SK-N-SH (cell line): Measurements from ENCODE around the gene RBM19. TPM values are rescaled to one million over a fixed set of nuclear protein-coding genes. Genes with fewer than 3 reads are reported as not detected.

ENCODE experiments used
- CTCF ChIA-PET: fragments of 300-600, 350-600 bp; formaldehyde crosslinking; extraction: SDS; loops from one replicate; lab custom pipeline; 2021; lab: Yijun Ruan, JAX
- POLR2A ChIA-PET: fragments of 350-600 bp; sonication (Branson Sonifier 250); formaldehyde crosslinking; extraction: SDS; loops from one replicate; lab custom pipeline; 2020; ENCODE audit warnings: antibody characterized with exemption, inconsistent platforms; lab: Yijun Ruan, JAX
- DNase-seq: peaks from one replicate; pipeline ENCODE4 v3.0.0; 2012
- H2AFZ ChIP-seq: fragments of 200-600 bp; sonication (generic); 2 replicates; pipeline ENCODE4 v1.8.1; 2016; ENCODE audit warnings: antibody characterized with exemption, mild to moderate bottlenecking, low read depth
- H3F3A ChIP-seq: fragments of 200-600 bp; sonication (generic); replicated peaks from 2 replicates; pipeline ENCODE3; 2016; ENCODE audit warnings: antibody characterized with exemption, mild to moderate bottlenecking; ENCODE audit not compliant: insufficient read depth
- H3K27ac ChIP-seq, 2 experiments: fragments of 200-500 bp in 1 of 2; fragments of 200-600 bp in 1 of 2; sonication (Bioruptor generic) in 1 of 2; sonication (generic), shearing (Covaris generic) in 1 of 2; 2 replicates each; pipeline versions ENCODE4 v1.5.1 to v1.6.1; 2014 to 2016; ENCODE audit warnings: low read depth in 2 of 2, inconsistent platforms in 1 of 2, low read length in 1 of 2, mild to moderate bottlenecking in 1 of 2, mixed read lengths in 1 of 2
- H3K27me3 ChIP-seq: fragments of 200-600 bp; sonication (generic), shearing (Covaris generic); 2 replicates; pipeline ENCODE4 v1.6.1; 2016; ENCODE audit warnings: mixed run types; ENCODE audit not compliant: insufficient read depth
- H3K36me3 ChIP-seq, 2 experiments: fragments of 200-500 bp in 1 of 2; fragments of 200-600 bp in 1 of 2; sonication (Bioruptor generic) in 1 of 2; sonication (generic) in 1 of 2; replicated peaks in 1 of 2; 2 replicates each; pipeline versions ENCODE3 to v1.5.1; 2014 to 2016; ENCODE audit warnings: low read length in 1 of 2, mild to moderate bottlenecking in 1 of 2; ENCODE audit not compliant: insufficient read depth in 2 of 2, control insufficient read depth in 1 of 2
- H3K4me1 ChIP-seq, 2 experiments: fragments of 200-500 bp in 1 of 2; fragments of 200-600 bp in 1 of 2; sonication (Bioruptor generic) in 1 of 2; sonication (generic), shearing (Covaris generic) in 1 of 2; 2 replicates each; pipeline versions ENCODE4 v1.5.1 to v1.6.1; 2014 to 2016; ENCODE audit warnings: low read depth in 1 of 2, low read length in 1 of 2, mixed run types in 1 of 2; ENCODE audit not compliant: insufficient read depth in 2 of 2, control insufficient read depth in 1 of 2
- H3K4me2 ChIP-seq: fragments of 200-600 bp; sonication (generic), shearing (Covaris generic); 2 replicates; pipeline ENCODE4 v1.6.1; 2017; ENCODE audit warnings: mixed run types
- H3K4me3 ChIP-seq, 2 experiments: fragments of 200-500 bp in 1 of 2; fragments of 200-600 bp in 1 of 2; sonication (Bioruptor generic) in 1 of 2; sonication (generic), shearing (Covaris generic) in 1 of 2; 2 replicates each; pipeline versions ENCODE4 v1.5.1 to v1.8.1; 2014 to 2016; ENCODE audit warnings: low read depth in 2 of 2, inconsistent platforms in 1 of 2, low read length in 1 of 2, mild to moderate bottlenecking in 1 of 2, mixed read lengths in 1 of 2, moderate library complexity in 1 of 2
- H3K79me2 ChIP-seq: fragments of 200-600 bp; sonication (generic); 2 replicates; pipeline ENCODE4 v1.8.1; 2017; ENCODE audit warnings: mild to moderate bottlenecking; ENCODE audit not compliant: insufficient read depth
- H3K9ac ChIP-seq: fragments of 200-600 bp; sonication (generic); 2 replicates; pipeline ENCODE4 v1.6.1; 2017; ENCODE audit warnings: mixed run types
- H3K9me2 ChIP-seq: fragments of 200-600 bp; sonication (generic); 2 replicates; pipeline ENCODE4 v1.6.1; 2017; ENCODE audit warnings: mixed run types
- H3K9me3 ChIP-seq: fragments of 200-600 bp; sonication (generic); 2 replicates; pipeline ENCODE4 v1.6.1; 2017; ENCODE audit warnings: mixed run types, mild to moderate bottlenecking, moderate library complexity
- H4K20me1 ChIP-seq: fragments of 200-600 bp; sonication (generic); 2 replicates; pipeline ENCODE4 v1.6.1; 2017; ENCODE audit warnings: mild to moderate bottlenecking, mixed run types; ENCODE audit not compliant: insufficient read depth
- ELF1 ChIP-seq: IDR thresholded peaks from 2 replicates; pipeline ENCODE4 v1.4.0; 2012
- EP300 ChIP-seq, 2 experiments: IDR thresholded peaks; 2 replicates each; pipeline versions ENCODE4 v1.4.0 to v1.6.1; 2012; ENCODE audit warnings: borderline replicate concordance in 1 of 2, low read depth in 1 of 2, low read length in 1 of 2
- EZH2phosphoT487 ChIP-seq: fragments of 200-600 bp; sonication (generic); IDR thresholded peaks from 2 replicates; pipeline ENCODE4 v1.6.1; 2017; ENCODE audit warnings: low read depth, mixed run types, mild to moderate bottlenecking, antibody characterized with exemption, moderate library complexity, borderline replicate concordance
- FOSL2 ChIP-seq: IDR thresholded peaks from 2 replicates; pipeline ENCODE4 v1.4.0; 2012; ENCODE audit warnings: low read depth, mild to moderate bottlenecking, moderate library complexity, borderline replicate concordance
- FOXM1 ChIP-seq: IDR thresholded peaks from 2 replicates; pipeline ENCODE4 v1.4.0; 2012; ENCODE audit warnings: low read depth, mild to moderate bottlenecking
- GABPA ChIP-seq: IDR thresholded peaks from 2 replicates; pipeline ENCODE4 v1.4.0; 2012; ENCODE audit warnings: low read depth, mild to moderate bottlenecking
- GATA2 ChIP-seq: sonication (generic); formaldehyde crosslinking; IDR thresholded peaks from 2 replicates; pipeline ENCODE4 v1.5.0; 2020; ENCODE audit warnings: mild to moderate bottlenecking, missing genetic modification reagents
- MEF2A ChIP-seq: IDR thresholded peaks from 2 replicates; pipeline ENCODE4 v1.4.0; 2012; ENCODE audit warnings: low read depth, borderline replicate concordance
- MXI1 ChIP-seq: IDR thresholded peaks from 2 replicates; pipeline ENCODE4 v1.6.1; 2012; ENCODE audit warnings: mild to moderate bottlenecking, low read depth, low read length, improper control_type of control experiment
- NFIC ChIP-seq: IDR thresholded peaks from 2 replicates; pipeline ENCODE4 v1.4.0; 2012; ENCODE audit warnings: borderline replicate concordance
- RAD21 ChIP-seq: IDR thresholded peaks from 2 replicates; pipeline ENCODE4 v1.6.1; 2012; ENCODE audit warnings: mild to moderate bottlenecking, low read length
- RCOR1 ChIP-seq: fragments of 150-350 bp; IDR thresholded peaks from 2 replicates; pipeline ENCODE4 v1.6.1; 2017; ENCODE audit warnings: antibody characterized with exemption, low read length
- TCF12 ChIP-seq: IDR thresholded peaks from 2 replicates; pipeline ENCODE4 v1.4.0; 2012
- TEAD4 ChIP-seq: IDR thresholded peaks from 2 replicates; pipeline ENCODE4 v1.4.0; 2012; ENCODE audit warnings: mild to moderate bottlenecking, borderline replicate concordance; ENCODE audit not compliant: insufficient read depth
- WGBS: methylation state at CpG from one replicate; pipeline ENCODE4 v1.1.6; 2017; ENCODE audit warnings: low lambda C conversion rate; 5-methylcytosine and 5-hydroxymethylcytosine counted together
- polyA plus RNA-seq, 3 experiments: library from polyadenylated mRNA; depleted of rRNA; stranded (reverse); fragments of >200 nt; gene quantifications; 2 replicates each; pipeline ENCODE4 v1.2.3, GENCODE V29; 2012
- TF ChIP-seq, protein P1 (sequence below): fragments of 150-350 bp; IDR thresholded peaks from 2 replicates; pipeline ENCODE4 v1.6.1; 2017; ENCODE audit warnings: antibody characterized with exemption, low read length, low read depth, borderline replicate concordance
- TF ChIP-seq, protein P2 (sequence below): IDR thresholded peaks from 2 replicates; pipeline ENCODE4 v1.4.0; 2012; ENCODE audit warnings: low read depth, borderline replicate concordance
- TF ChIP-seq, protein P3 (sequence below): IDR thresholded peaks from 2 replicates; pipeline ENCODE4 v1.4.0; 2012; ENCODE audit warnings: low read depth, borderline replicate concordance

RBM19 gene
- polyA plus RNA-seq, 1 of the 3 experiments (the other 2 are of a cell fraction), result 16.6 TPM

DNA sequence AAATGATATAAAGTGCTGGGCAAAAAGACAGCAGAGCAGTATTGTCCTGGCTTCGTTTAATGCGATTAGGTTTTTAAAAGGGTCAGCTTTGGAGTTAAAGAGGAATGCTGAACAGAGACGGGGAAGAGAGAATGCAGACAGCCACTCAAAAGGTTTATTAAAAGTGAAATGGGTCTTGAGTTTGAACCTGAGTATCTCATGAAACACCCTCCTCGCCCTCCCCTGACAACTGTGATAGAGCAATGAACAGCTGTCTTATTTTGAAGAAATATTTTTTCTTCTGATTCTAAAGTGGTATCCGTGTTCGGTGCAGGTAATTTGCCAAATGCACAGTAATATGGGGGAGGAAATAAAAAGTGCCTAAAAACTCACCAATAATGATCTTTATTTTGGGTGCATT, 73.6 kb downstream of the RBM19 start:
- no peaks in the 10 kb centered on the region for H3K9me2 ChIP-seq
- H3K4me1 ChIP-seq, result peaks cover 0 to 18% of the 10 kb centered on the region in 2 experiments; a peak in 2 of 4 replicates
- no peak overlapping the region for H3K9ac ChIP-seq
- H2AFZ ChIP-seq, result no peak overlapping the region
- POLR2A ChIA-PET, result no interaction called here
- no peak for DNase-seq
- TF ChIP-seq, protein P1, sequence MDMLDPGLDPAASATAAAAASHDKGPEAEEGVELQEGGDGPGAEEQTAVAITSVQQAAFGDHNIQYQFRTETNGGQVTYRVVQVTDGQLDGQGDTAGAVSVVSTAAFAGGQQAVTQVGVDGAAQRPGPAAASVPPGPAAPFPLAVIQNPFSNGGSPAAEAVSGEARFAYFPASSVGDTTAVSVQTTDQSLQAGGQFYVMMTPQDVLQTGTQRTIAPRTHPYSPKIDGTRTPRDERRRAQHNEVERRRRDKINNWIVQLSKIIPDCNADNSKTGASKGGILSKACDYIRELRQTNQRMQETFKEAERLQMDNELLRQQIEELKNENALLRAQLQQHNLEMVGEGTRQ, result no peak
- TF ChIP-seq FOXM1 (no peak), TEAD4 (no peak), EP300 (IDR thresholded peaks at IDR 0.05; ENCODE audit: borderline replicate concordance in 1 of 2, low read depth in 1 of 2, low read length in 1 of 2) (no peak), GABPA (no peak), GATA2 (CRISPR knock-in tag) (no peak), RCOR1 (no peak), ELF1 (no peak), MXI1 (no peak)
- TF ChIP-seq, protein P2, sequence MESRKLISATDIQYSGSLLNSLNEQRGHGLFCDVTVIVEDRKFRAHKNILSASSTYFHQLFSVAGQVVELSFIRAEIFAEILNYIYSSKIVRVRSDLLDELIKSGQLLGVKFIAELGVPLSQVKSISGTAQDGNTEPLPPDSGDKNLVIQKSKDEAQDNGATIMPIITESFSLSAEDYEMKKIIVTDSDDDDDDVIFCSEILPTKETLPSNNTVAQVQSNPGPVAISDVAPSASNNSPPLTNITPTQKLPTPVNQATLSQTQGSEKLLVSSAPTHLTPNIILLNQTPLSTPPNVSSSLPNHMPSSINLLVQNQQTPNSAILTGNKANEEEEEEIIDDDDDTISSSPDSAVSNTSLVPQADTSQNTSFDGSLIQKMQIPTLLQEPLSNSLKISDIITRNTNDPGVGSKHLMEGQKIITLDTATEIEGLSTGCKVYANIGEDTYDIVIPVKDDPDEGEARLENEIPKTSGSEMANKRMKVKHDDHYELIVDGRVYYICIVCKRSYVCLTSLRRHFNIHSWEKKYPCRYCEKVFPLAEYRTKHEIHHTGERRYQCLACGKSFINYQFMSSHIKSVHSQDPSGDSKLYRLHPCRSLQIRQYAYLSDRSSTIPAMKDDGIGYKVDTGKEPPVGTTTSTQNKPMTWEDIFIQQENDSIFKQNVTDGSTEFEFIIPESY, result no peak
- TF ChIP-seq, protein P3, sequence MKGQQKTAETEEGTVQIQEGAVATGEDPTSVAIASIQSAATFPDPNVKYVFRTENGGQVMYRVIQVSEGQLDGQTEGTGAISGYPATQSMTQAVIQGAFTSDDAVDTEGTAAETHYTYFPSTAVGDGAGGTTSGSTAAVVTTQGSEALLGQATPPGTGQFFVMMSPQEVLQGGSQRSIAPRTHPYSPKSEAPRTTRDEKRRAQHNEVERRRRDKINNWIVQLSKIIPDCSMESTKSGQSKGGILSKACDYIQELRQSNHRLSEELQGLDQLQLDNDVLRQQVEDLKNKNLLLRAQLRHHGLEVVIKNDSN, result no peak
- 88% methylated on average over 6 of the region's 6 CpGs for WGBS
- no peaks in the 10 kb centered on the region for H3K79me2 ChIP-seq
- H3F3A ChIP-seq, result no peaks in the 10 kb centered on the region
- H3K27me3 ChIP-seq, result no peaks in the 10 kb centered on the region
- no peak overlapping the region for H3K4me2 ChIP-seq
- no peak overlapping the region for H3K4me3 ChIP-seq
- no peaks in the 10 kb centered on the region for H4K20me1 ChIP-seq
- H3K9me3 ChIP-seq, result no peaks in the 10 kb centered on the region
- peaks cover 0 to 5% of the 10 kb centered on the region in 2 experiments for H3K36me3 ChIP-seq
- CTCF ChIA-PET, result interaction anchor here (1.0 kb wide), 1 partner anchor 20 kb away, joined by 3 read pairs; no protein-coding TSS in a partner anchor
- no peak overlapping the region for H3K27ac ChIP-seq

DNA sequence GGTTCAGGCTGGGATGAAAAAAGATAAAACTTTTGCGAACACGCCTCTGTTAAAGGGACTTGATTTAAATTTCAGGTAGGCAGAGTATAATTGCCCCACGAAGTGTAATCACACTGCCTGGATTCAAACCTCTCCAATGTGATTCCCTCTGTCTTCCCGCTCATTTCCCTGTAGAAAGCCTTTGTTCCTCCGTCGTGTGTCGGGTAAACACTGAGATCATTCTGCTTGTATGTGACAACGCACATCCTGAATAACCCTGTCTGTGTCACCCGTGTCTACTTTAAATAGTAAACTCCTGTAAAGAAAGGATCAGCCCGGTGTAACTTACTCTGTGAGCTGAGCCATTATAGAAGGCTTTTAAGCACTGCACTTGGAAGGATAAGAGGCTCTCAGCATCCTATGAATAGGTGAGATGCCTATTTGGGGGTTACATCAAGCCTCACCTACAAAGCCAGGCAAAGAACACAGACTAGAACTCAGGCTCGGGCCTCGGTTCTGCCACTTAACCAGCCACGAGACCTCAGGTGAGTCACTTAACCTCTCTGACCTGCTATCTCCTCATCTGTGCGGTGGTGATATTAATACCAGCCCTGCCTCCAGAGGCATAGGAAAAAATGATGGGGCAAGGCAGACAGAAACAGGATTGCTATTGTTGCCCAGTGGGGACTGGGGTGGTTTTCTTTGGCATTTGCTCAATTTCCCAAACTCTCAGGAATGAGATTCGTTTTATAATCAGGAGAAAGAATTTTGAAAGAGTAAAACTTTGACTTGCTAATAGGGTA, 74.2 kb downstream of the RBM19 start:
- CTCF ChIA-PET, result interaction anchor here (1.0 to 5.4 kb wide), 2 partner anchors 20 to 21 kb away, joined by 3 to 39 read pairs; no protein-coding TSS in a partner anchor
- TF ChIP-seq MEF2A (no peak), EZH2phosphoT487 (no peak), EP300 (IDR thresholded peaks at IDR 0.05; ENCODE audit: borderline replicate concordance in 1 of 2, low read depth in 1 of 2, low read length in 1 of 2) (peak in 1 of 2 experiments; percentile 23; a peak in 1 of 4 replicates), FOSL2 (0 out of 2 replicates have a peak, but pooled peaks have one; percentile 2), RAD21 (no peak), NFIC (no peak), TCF12 (peak; percentile 28; the same call in 1 of the 2 replicates)
- 73% methylated on average over 15 of the region's 15 CpGs for WGBS

More for the DNA sequence above, 74.2 kb downstream of the RBM19 start:
- no peaks in the 10 kb centered on the region for H3K79me2 ChIP-seq
- no peak overlapping the region for H3K9ac ChIP-seq
- H2AFZ ChIP-seq, result no peak overlapping the region
- POLR2A ChIA-PET, result no interaction called here
- H3K4me2 ChIP-seq, result no peak overlapping the region
- no peaks in the 10 kb centered on the region for H3F3A ChIP-seq
- peaks cover 0 to 5% of the 10 kb centered on the region in 2 experiments for H3K36me3 ChIP-seq
- no peak overlapping the region for H3K4me3 ChIP-seq
- H3K27me3 ChIP-seq, result no peaks in the 10 kb centered on the region
- DNase-seq, result no peak
- H3K9me2 ChIP-seq, result no peaks in the 10 kb centered on the region
- peaks cover 0 to 18% of the 10 kb centered on the region in 2 experiments; a peak in 2 of 4 replicates for H3K4me1 ChIP-seq
- H4K20me1 ChIP-seq, result no peaks in the 10 kb centered on the region
- no peak overlapping the region for H3K27ac ChIP-seq
- no peaks in the 10 kb centered on the region for H3K9me3 ChIP-seq
